ENCODE data around the gene F2RL1. TPM values are rescaled to one million over a fixed set of nuclear protein-coding genes. Genes with fewer than 3 reads are reported as not detected.

Gene F2RL1
- total RNA-seq, 1 donor from 2014 or later = 0.26 TPM

GRCh38 chr5:76790632-76791290, 28.1 kb upstream of the F2RL1 start:
- Mint-ChIP-seq H3K27me3 (ENCODE audit: insufficient read depth) (no peaks in the 10 kb centered on the region), H3K4me3 (no peak overlapping the region), H3K4me1 (ENCODE audit: low read depth) (peaks cover 26% of the 10 kb centered on the region), H3K36me3 (ENCODE audit: low read depth) (no peaks in the 10 kb centered on the region), H3K9me3 (peaks cover 5% of the 10 kb centered on the region), H3K27ac (peak overlapping the region; percentile 68)
- intact Hi-C loops (cut with micrococcal nuclease) = loop anchor here (1.0 kb wide), 1 partner anchor 28 kb away; no protein-coding TSS in a partner anchor
- DNase-seq (ENCODE audit: low spot score) = peak; percentile 14

- DNase-seq (ENCODE audit: low spot score) = no peak
- Mint-ChIP-seq H3K36me3 (ENCODE audit: low read depth) (no peaks in the 10 kb centered on the region), H3K4me3 (no peak overlapping the region), H3K9me3 (peaks cover 5% of the 10 kb centered on the region), H3K4me1 (ENCODE audit: low read depth) (peaks cover 26% of the 10 kb centered on the region), H3K27me3 (ENCODE audit: insufficient read depth) (no peaks in the 10 kb centered on the region), H3K27ac (no peak overlapping the region)
- intact Hi-C loops (cut with micrococcal nuclease) = no loop called here
Observed at GRCh38 chr5:76791461-76791860, 27.4 kb upstream of the F2RL1 start.

- Mint-ChIP-seq H3K4me3 (no peak overlapping the region), H3K4me1 (ENCODE audit: low read depth) (peaks cover 24% of the 10 kb centered on the region)
- intact Hi-C loops (cut with micrococcal nuclease) = no loop called here
Observed at GRCh38 chr5:76794871-76795270, 24.0 kb upstream of the F2RL1 start.

GRCh38 chr5:76799588-76799987, 19.2 kb upstream of the F2RL1 start:
- H3K27ac Mint-ChIP-seq = no peak overlapping the region
- no peaks in the 10 kb centered on the region for H3K4me1 Mint-ChIP-seq (ENCODE audit: low read depth)
- H3K4me3 Mint-ChIP-seq = no peak overlapping the region
- H3K9me3 Mint-ChIP-seq = no peaks in the 10 kb centered on the region
- no peak for DNase-seq (ENCODE audit: low spot score)
- peaks cover 15% of the 10 kb centered on the region for H3K27me3 Mint-ChIP-seq (ENCODE audit: insufficient read depth)
- no peaks in the 10 kb centered on the region for H3K36me3 Mint-ChIP-seq (ENCODE audit: low read depth)
- intact Hi-C loops (cut with micrococcal nuclease) = no loop called here

More at GRCh38 chr5:76794871-76795270, 24.0 kb upstream of the F2RL1 start:
- no peak for DNase-seq (ENCODE audit: low spot score)
- Mint-ChIP-seq H3K9me3 (peaks cover 1% of the 10 kb centered on the region), H3K27ac (no peak overlapping the region), H3K36me3 (ENCODE audit: low read depth) (no peaks in the 10 kb centered on the region), H3K27me3 (ENCODE audit: insufficient read depth) (peaks cover 2% of the 10 kb centered on the region)

- H3K9me3 Mint-ChIP-seq = no peaks in the 10 kb centered on the region
- intact Hi-C loops (cut with micrococcal nuclease) = no loop called here
- no peak for DNase-seq (ENCODE audit: low spot score)
- H3K4me3 Mint-ChIP-seq = no peak overlapping the region
- no peaks in the 10 kb centered on the region for H3K4me1 Mint-ChIP-seq (ENCODE audit: low read depth)
- H3K36me3 Mint-ChIP-seq (ENCODE audit: low read depth) = no peaks in the 10 kb centered on the region
- no peak overlapping the region for H3K27ac Mint-ChIP-seq
- peaks cover 15% of the 10 kb centered on the region for H3K27me3 Mint-ChIP-seq (ENCODE audit: insufficient read depth)
Observed at GRCh38 chr5:76800579-76800978, 18.3 kb upstream of the F2RL1 start.

GRCh38 chr5:76801159-76801802, 17.5 kb upstream of the F2RL1 start:
- peaks cover 15% of the 10 kb centered on the region for H3K27me3 Mint-ChIP-seq (ENCODE audit: insufficient read depth)
- H3K4me3 Mint-ChIP-seq = no peak overlapping the region
- no peak overlapping the region for H3K27ac Mint-ChIP-seq
- no peak for DNase-seq (ENCODE audit: low spot score)
- H3K4me1 Mint-ChIP-seq (ENCODE audit: low read depth) = no peaks in the 10 kb centered on the region
- no peaks in the 10 kb centered on the region for H3K36me3 Mint-ChIP-seq (ENCODE audit: low read depth)
- intact Hi-C loops (cut with micrococcal nuclease) = no loop called here
- H3K9me3 Mint-ChIP-seq = no peaks in the 10 kb centered on the region

GRCh38 chr5:76801803-76802195, 17.0 kb upstream of the F2RL1 start:
- Mint-ChIP-seq H3K27me3 (ENCODE audit: insufficient read depth) (peaks cover 15% of the 10 kb centered on the region), H3K36me3 (ENCODE audit: low read depth) (no peaks in the 10 kb centered on the region), H3K4me3 (no peak overlapping the region), H3K9me3 (no peaks in the 10 kb centered on the region), H3K4me1 (ENCODE audit: low read depth) (no peaks in the 10 kb centered on the region), H3K27ac (no peak overlapping the region)
- intact Hi-C loops (cut with micrococcal nuclease) = no loop called here
- no peak for DNase-seq (ENCODE audit: low spot score)

GRCh38 chr5:76804266-76804665, 14.6 kb upstream of the F2RL1 start:
- no peak for DNase-seq (ENCODE audit: low spot score)
- intact Hi-C loops (cut with micrococcal nuclease) = no loop called here
- Mint-ChIP-seq H3K27me3 (ENCODE audit: insufficient read depth) (peaks cover 15% of the 10 kb centered on the region), H3K27ac (no peak overlapping the region), H3K36me3 (ENCODE audit: low read depth) (no peaks in the 10 kb centered on the region), H3K4me3 (no peak overlapping the region), H3K4me1 (ENCODE audit: low read depth) (no peaks in the 10 kb centered on the region), H3K9me3 (no peaks in the 10 kb centered on the region)

- Mint-ChIP-seq H3K27me3 (ENCODE audit: insufficient read depth) (peaks cover 10% of the 10 kb centered on the region), H3K4me3 (no peak overlapping the region), H3K9me3 (no peaks in the 10 kb centered on the region), H3K36me3 (ENCODE audit: low read depth) (no peaks in the 10 kb centered on the region), H3K4me1 (ENCODE audit: low read depth) (no peaks in the 10 kb centered on the region), H3K27ac (no peak overlapping the region)
- intact Hi-C loops (cut with micrococcal nuclease) = no loop called here
- DNase-seq (ENCODE audit: low spot score) = no peak
Observed at GRCh38 chr5:76805821-76806505, 12.9 kb upstream of the F2RL1 start.

- Mint-ChIP-seq H3K4me3 (no peak overlapping the region), H3K4me1 (ENCODE audit: low read depth) (no peaks in the 10 kb centered on the region), H3K9me3 (no peaks in the 10 kb centered on the region), H3K27ac (no peak overlapping the region), H3K27me3 (ENCODE audit: insufficient read depth) (peaks cover 1% of the 10 kb centered on the region), H3K36me3 (ENCODE audit: low read depth) (no peaks in the 10 kb centered on the region)
- intact Hi-C loops (cut with micrococcal nuclease) = no loop called here
- no peak for DNase-seq (ENCODE audit: low spot score)
Observed at GRCh38 chr5:76807296-76807695, 11.5 kb upstream of the F2RL1 start.

GRCh38 chr5:76808141-76808691, 10.6 kb upstream of the F2RL1 start:
- Mint-ChIP-seq H3K27me3 (ENCODE audit: insufficient read depth) (no peaks in the 10 kb centered on the region), H3K4me1 (ENCODE audit: low read depth) (no peaks in the 10 kb centered on the region), H3K9me3 (no peaks in the 10 kb centered on the region), H3K27ac (no peak overlapping the region), H3K4me3 (no peak overlapping the region), H3K36me3 (ENCODE audit: low read depth) (no peaks in the 10 kb centered on the region)
- intact Hi-C loops (cut with micrococcal nuclease) = no loop called here
- no peak for DNase-seq (ENCODE audit: low spot score)

GRCh38 chr5:76809141-76809540, 9.7 kb upstream of the F2RL1 start:
- Mint-ChIP-seq H3K36me3 (ENCODE audit: low read depth) (no peaks in the 10 kb centered on the region), H3K27me3 (ENCODE audit: insufficient read depth) (peaks cover 1% of the 10 kb centered on the region), H3K4me1 (ENCODE audit: low read depth) (peaks cover 2% of the 10 kb centered on the region), H3K4me3 (no peak overlapping the region), H3K9me3 (no peaks in the 10 kb centered on the region), H3K27ac (no peak overlapping the region)
- intact Hi-C loops (cut with micrococcal nuclease) = no loop called here
- DNase-seq (ENCODE audit: low spot score) = no peak

- H3K27me3 Mint-ChIP-seq (ENCODE audit: insufficient read depth) = peaks cover 4% of the 10 kb centered on the region
- H3K36me3 Mint-ChIP-seq (ENCODE audit: low read depth) = no peaks in the 10 kb centered on the region
- H3K27ac Mint-ChIP-seq = no peak overlapping the region
- DNase-seq (ENCODE audit: low spot score) = no peak
- intact Hi-C loops (cut with micrococcal nuclease) = no loop called here
- H3K9me3 Mint-ChIP-seq = no peaks in the 10 kb centered on the region
- peaks cover 4% of the 10 kb centered on the region for H3K4me1 Mint-ChIP-seq (ENCODE audit: low read depth)
- H3K4me3 Mint-ChIP-seq = no peak overlapping the region
Observed at GRCh38 chr5:76810236-76810635, 8.6 kb upstream of the F2RL1 start.
